Upper lobe of left lung (tissue), 4 donors: ENCODE results near the gene PPP6R2.

Experiments
- CTCF ChIP-seq, 6 experiments: fragments of 450-650 bp in 4 of 6; fragments of 200-600 bp in 2 of 6; sonication (generic) in 2 of 6; IDR thresholded peaks; one replicate each; pipeline ENCODE4 v1.5.1; 2016 to 2019; ENCODE audit warnings: antibody characterized with exemption in 6 of 6
- EP300 ChIP-seq, 4 donors: sonication (generic); formaldehyde crosslinking; IDR thresholded peaks; one replicate each; pipeline ENCODE4 v1.5.1; 2017; ENCODE audit warnings: antibody characterized with exemption in 4 of 4, control low read depth in 2 of 4
- POLR2AphosphoS5 ChIP-seq, 2 donors: sonication (generic); formaldehyde crosslinking; IDR thresholded peaks; one replicate each; pipeline ENCODE4 v1.5.1; 2017; ENCODE audit warnings: antibody characterized with exemption in 2 of 2

- TF ChIP-seq EP300 (IDR thresholded peaks at IDR 0.05): no peak
- no peak for TF ChIP-seq CTCF (IDR thresholded peaks at IDR 0.05)
- no peak for TF ChIP-seq POLR2AphosphoS5 (IDR thresholded peaks at IDR 0.05)
These were observed 44.9 kb upstream of the PPP6R2 start for GRCh38 chr22:50298266-50298637.
